Stimulated activated CD4-positive, alpha-beta T cell treated with anti-CD3 and anti-CD28 coated beads, TNF-alpha, amount 100 ng/mL, for 4 hours (primary cell): ENCODE results near the gene PKHD1.

ENCODE experiments used
- DNase-seq, 3 experiments: peaks; one replicate each; pipeline ENCODE4 v3.0.0-alpha.2; 2020; ENCODE audit warnings: low read depth in 3 of 3

The PKHD1 gene

GRCh38 chr6:52045033-52045432, 42.4 kb downstream of the PKHD1 start:
- no peak for DNase-seq

GRCh38 chr6:52042141-52042885, 45.1 kb downstream of the PKHD1 start:
- no peak for DNase-seq

- no peak for DNase-seq
These were observed 46.3 kb downstream of the PKHD1 start for GRCh38 chr6:52041134-52041533.

GRCh38 chr6:52027699-52028098, 59.7 kb downstream of the PKHD1 start:
- DNase-seq = no peak

GRCh38 chr6:52024451-52025068, 62.9 kb downstream of the PKHD1 start:
- DNase-seq = no peak

- no peak for DNase-seq
These were observed 64.7 kb downstream of the PKHD1 start for GRCh38 chr6:52022675-52023074.

- no peak for DNase-seq
These were observed 66.4 kb downstream of the PKHD1 start for GRCh38 chr6:52020945-52021570.

GRCh38 chr6:52019881-52020280, 67.5 kb downstream of the PKHD1 start:
- no peak for DNase-seq

GRCh38 chr6:52019092-52019491, 68.3 kb downstream of the PKHD1 start:
- DNase-seq = no peak

- no peak for DNase-seq
These were observed 70.3 kb downstream of the PKHD1 start for GRCh38 chr6:52016915-52017748.

- DNase-seq = no peak
These were observed 71.5 kb downstream of the PKHD1 start for GRCh38 chr6:52015953-52016352.

- no peak for DNase-seq
These were observed 73.0 kb downstream of the PKHD1 start for GRCh38 chr6:52014391-52014790.

GRCh38 chr6:52013035-52013434, 74.4 kb downstream of the PKHD1 start:
- no peak for DNase-seq

GRCh38 chr6:52012582-52012981, 74.8 kb downstream of the PKHD1 start:
- no peak for DNase-seq

GRCh38 chr6:52010806-52011205, 76.6 kb downstream of the PKHD1 start:
- DNase-seq = no peak

- DNase-seq = no peak
These were observed 77.3 kb downstream of the PKHD1 start for GRCh38 chr6:52010145-52010544.

GRCh38 chr6:52009466-52010140, 77.8 kb downstream of the PKHD1 start:
- DNase-seq = no peak

- DNase-seq = no peak
These were observed 87.3 kb downstream of the PKHD1 start for GRCh38 chr6:52000064-52000463.

GRCh38 chr6:51996296-51996947, 91.0 kb downstream of the PKHD1 start:
- DNase-seq = no peak

- DNase-seq = no peak
These were observed 92.1 kb downstream of the PKHD1 start for GRCh38 chr6:51995214-51995755.

GRCh38 chr6:51992876-51993275, 94.5 kb downstream of the PKHD1 start:
- DNase-seq = no peak
